Mucosa of descending colon (tissue), 3 donors: ENCODE results near the gene ZFPM1. TPM values are rescaled to one million over a fixed set of nuclear protein-coding genes. Genes with fewer than 3 reads are reported as not detected.

ENCODE experiments used
- ATAC-seq: fragments of 200-7000 bp; cut with Tn5 transposase; one replicate; pipeline ENCODE4 v1.9.1; 2020; ENCODE audit warnings: mild to moderate bottlenecking, moderate library complexity
- DNase-seq, 3 donors: peaks; one replicate each; pipeline ENCODE4 v3.0.0-alpha.2; 2020
- H3K36me3 ChIP-seq: fragments of 200-600 bp; one replicate; pipeline ENCODE4 v1.8.0; 2021; ENCODE audit warnings: low read depth, mild to moderate bottlenecking
- H3K4me1 ChIP-seq: fragments of 200-600 bp; one replicate; pipeline ENCODE4 v1.8.0; 2021; ENCODE audit warnings: low read depth, mild to moderate bottlenecking
- H3K4me3 ChIP-seq: fragments of 200-600 bp; one replicate; pipeline ENCODE4 v1.8.0; 2021; ENCODE audit warnings: mild to moderate bottlenecking
- H3K9me3 ChIP-seq: fragments of 200-600 bp; one replicate; pipeline ENCODE4 v1.8.0; 2021; ENCODE audit warnings: mild to moderate bottlenecking
- CTCF ChIP-seq: fragments of 200-600 bp; IDR thresholded peaks from one replicate; pipeline ENCODE4 v1.8.0; 2022; ENCODE audit warnings: antibody characterized with exemption, mild to moderate bottlenecking
- intact Hi-C, 2 donors: fragments of 100-400 bp; cut with DNase I in 1 of 2; cut with micrococcal nuclease in 1 of 2; formaldehyde crosslinking; loops; one replicate each; pipeline versions ENCODE4 v1.11.0 to v1.11.1; 2022; cut with DNase I, micrococcal nuclease
- total RNA-seq, 3 donors: library from RNA; stranded (reverse); fragmentation: NEBNext Ultra II Directional in 2 of 3; extraction: Animal tissue kit (Norgen Biotek cat#: 25700) in 2 of 3; gene quantifications; one replicate each; pipeline versions ENCODE4 v1.2.1 to v1.2.4, GENCODE V29; 2021 to 2023
- donor health status: DM: no; HTN: no; CAD: no; lungs with moderate emphysema.
- donor health status: DM: no; HTN: no; CAD: no.
- donor health status: DM: no; HTN: yes; CAD: no.

The ZFPM1 gene
- total RNA-seq, 3 donors from 2014 or later: 5.2 to 10.3 (median 7.2) TPM

- Histone ChIP-seq H3K4me3 (no peak overlapping the region), H3K9me3 (no peaks in the 10 kb centered on the region), H3K4me1 (peaks cover 5% of the 10 kb centered on the region), H3K36me3 (no peaks in the 10 kb centered on the region)
- intact Hi-C loops: no loop called here
- peak; percentile 81 to 93 (median 87) for DNase-seq
- peak; percentile 31 for TF ChIP-seq CTCF
- ATAC-seq: peak; percentile 91
Observed at GRCh38 chr16:88558457-88559442, 105.7 kb downstream of the ZFPM1 start.

GRCh38 chr16:88560714-88561484, 107.8 kb downstream of the ZFPM1 start:
- Histone ChIP-seq H3K4me1 (peaks cover 5% of the 10 kb centered on the region), H3K9me3 (no peaks in the 10 kb centered on the region), H3K4me3 (no peak overlapping the region), H3K36me3 (no peaks in the 10 kb centered on the region)
- DNase-seq (peak in 1 of 3 donors; percentile 44), ATAC-seq (no peak)
- no peak for TF ChIP-seq CTCF
- intact Hi-C loops: loop anchor here in 1 of 2 donors (10.0 kb wide), 1 partner anchor 116 kb away; no protein-coding TSS in a partner anchor

- Histone ChIP-seq H3K36me3 (no peaks in the 10 kb centered on the region), H3K4me1 (peaks cover 5% of the 10 kb centered on the region), H3K4me3 (no peak overlapping the region), H3K9me3 (no peaks in the 10 kb centered on the region)
- peak; percentile 60 for TF ChIP-seq CTCF
- peak; percentile 73 for ATAC-seq
- intact Hi-C loops: loop anchor here in 1 of 2 donors (10.0 kb wide), 1 partner anchor 117 kb away; no protein-coding TSS in a partner anchor
- DNase-seq: peak in 2 of 3 donors; percentile 42 to 53
Observed at GRCh38 chr16:88561485-88562359, 108.6 kb downstream of the ZFPM1 start.

- Histone ChIP-seq H3K36me3 (peaks cover 3% of the 10 kb centered on the region), H3K4me1 (peaks cover 3% of the 10 kb centered on the region), H3K4me3 (no peak overlapping the region), H3K9me3 (no peaks in the 10 kb centered on the region)
- DNase-seq: no peak
- no peak for TF ChIP-seq CTCF
- no peak for ATAC-seq
- intact Hi-C loops: loop anchor here in 1 of 2 donors (10.0 kb wide), 1 partner anchor 121 kb away; no protein-coding TSS in a partner anchor
Observed at GRCh38 chr16:88566158-88566557, 113.1 kb downstream of the ZFPM1 start.
